T47D (cell line): ENCODE measurements around the gene ANO8.

Source experiments
- DNase-seq, 2 experiments: peaks; one replicate each; pipeline versions ENCODE4 v3.0.0 to v3.0.0-alpha.2; 2011 to 2012; ENCODE audit warnings: low read depth in 1 of 2, low spot score in 1 of 2
- JUND ChIP-seq: IDR thresholded peaks from 2 replicates; pipeline ENCODE4 v1.6.1; 2012; ENCODE audit warnings: low read depth
- in situ Hi-C: cut with HindIII; loops from 2 replicates; pipeline ENCODE4 v1.10.0; 2016; ENCODE audit warnings: low sequenced_read_pairs, low pct_unique_long_range_greater_than_20kb

ANO8 gene

GRCh38 chr19:17330262-17331044, 4.2 kb downstream of the ANO8 start:
- DNase-seq = no peak
- TF ChIP-seq JUND = no peak
- in situ Hi-C loops = no loop called here

- no peak for DNase-seq
- in situ Hi-C loops = no loop called here
- no peak for TF ChIP-seq JUND
Measured at GRCh38 chr19:17329366-17330261, 5.0 kb downstream of the ANO8 start.

GRCh38 chr19:17328517-17329365, 5.9 kb downstream of the ANO8 start:
- TF ChIP-seq JUND = no peak
- no peak for DNase-seq
- in situ Hi-C loops = no loop called here

- DNase-seq = no peak
Measured at GRCh38 chr19:17327654-17328516, 6.8 kb downstream of the ANO8 start.

GRCh38 chr19:17327068-17327653, 7.5 kb downstream of the ANO8 start:
- no peak for TF ChIP-seq JUND
- DNase-seq = no peak
- in situ Hi-C loops = no loop called here

More at GRCh38 chr19:17327654-17328516, 6.8 kb downstream of the ANO8 start:
- in situ Hi-C loops = no loop called here
- TF ChIP-seq JUND = no peak

- DNase-seq = no peak
- no peak for TF ChIP-seq JUND
- in situ Hi-C loops = no loop called here
Measured at GRCh38 chr19:17326595-17326966, 8.1 kb downstream of the ANO8 start.

GRCh38 chr19:17325881-17326594, 8.6 kb downstream of the ANO8 start:
- DNase-seq = no peak
- in situ Hi-C loops = no loop called here
- TF ChIP-seq JUND = no peak

- no peak for TF ChIP-seq JUND
- DNase-seq = no peak
- in situ Hi-C loops = no loop called here
Measured at GRCh38 chr19:17325133-17325532, 9.5 kb downstream of the ANO8 start.

- no peak for DNase-seq
- no peak for TF ChIP-seq JUND
- in situ Hi-C loops = no loop called here
Measured at GRCh38 chr19:17324357-17325114, 10.1 kb downstream of the ANO8 start.

- TF ChIP-seq JUND = no peak
- no peak for DNase-seq
- in situ Hi-C loops = no loop called here
Measured at GRCh38 chr19:17323964-17324332, 10.7 kb downstream of the ANO8 start.
